Smooth muscle cell (in vitro differentiated cells): ENCODE data around the gene IL17C. TPM values are rescaled to one million over a fixed set of nuclear protein-coding genes. Genes with fewer than 3 reads are reported as not detected.

Experiments used
- DNase-seq: peaks from one replicate; lab custom pipeline; 2025; ENCODE audit not compliant: unreplicated experiment; lab: John Stamatoyannopoulos, UW
- H2AFZ ChIP-seq: fragments of 200-600 bp; sonication (generic); 2 replicates; pipeline ENCODE4 v1.6.0; 2016; ENCODE audit warnings: antibody characterized with exemption, low read depth, mild to moderate bottlenecking
- H3F3A ChIP-seq: fragments of 200-600 bp; sonication (generic); 2 replicates; pipeline ENCODE4 v1.6.0; 2017; ENCODE audit warnings: antibody characterized with exemption, low read depth
- H3K27ac ChIP-seq: fragments of 200-600 bp; sonication (generic); 2 replicates; pipeline ENCODE4 v1.5.1; 2016; ENCODE audit warnings: low read depth, mild to moderate bottlenecking
- H3K27me3 ChIP-seq: fragments of 200-600 bp; sonication (generic); 2 replicates; pipeline ENCODE4 v1.6.1; 2016; ENCODE audit warnings: low read depth, mild to moderate bottlenecking
- H3K36me3 ChIP-seq: fragments of 200-600 bp; sonication (generic); 2 replicates; pipeline ENCODE4 v1.5.1; 2016; ENCODE audit warnings: low read depth
- H3K4me1 ChIP-seq: fragments of 200-600 bp; sonication (generic); 2 replicates; pipeline ENCODE4 v1.5.1; 2016; ENCODE audit warnings: low read depth
- H3K4me2 ChIP-seq: fragments of 200-600 bp; sonication (generic); 2 replicates; pipeline ENCODE4 v1.6.0; 2016; ENCODE audit warnings: mild to moderate bottlenecking
- H3K4me3 ChIP-seq: fragments of 200-600 bp; sonication (generic); 2 replicates; pipeline ENCODE4 v1.5.1; 2016; ENCODE audit warnings: mild to moderate bottlenecking
- H3K79me2 ChIP-seq: fragments of 200-600 bp; sonication (generic); 2 replicates; pipeline ENCODE4 v1.6.0; 2016; ENCODE audit warnings: low read depth, mild to moderate bottlenecking
- H3K9ac ChIP-seq: fragments of 200-600 bp; sonication (generic); 2 replicates; pipeline ENCODE4 v1.6.0; 2016; ENCODE audit warnings: low read depth
- H3K9me3 ChIP-seq: fragments of 200-600 bp; sonication (generic); replicated peaks from 2 replicates; pipeline ENCODE4 v1.5.1; 2016; ENCODE audit warnings: low read depth
- H4K20me1 ChIP-seq: fragments of 200-600 bp; sonication (generic); 2 replicates; pipeline ENCODE4 v1.6.0; 2016; ENCODE audit warnings: low read depth
- CTCF ChIP-seq: fragments of 200-600 bp; sonication (generic); IDR thresholded peaks from 2 replicates; pipeline ENCODE4 v1.5.1; 2017; ENCODE audit warnings: borderline replicate concordance, mild to moderate bottlenecking, antibody characterized with exemption; ENCODE audit not compliant: insufficient read depth, poor library complexity, severe bottlenecking
- WGBS: methylation state at CpG from one replicate; pipeline ENCODE4 v1.1.7; 2016; ENCODE audit warnings: low lambda C conversion rate; 5-methylcytosine and 5-hydroxymethylcytosine counted together
- polyA plus RNA-seq: library from polyadenylated mRNA; unstranded; fragments of >200 nt; fragmentation: Nextera tagmentation; extraction: Ambion mirVana; gene quantifications from 2 replicates; pipeline ENCODE4 v1.2.1, GENCODE V29; 2016
- total RNA-seq: library from RNA; depleted of rRNA; stranded (reverse); fragments of >200 nt; gene quantifications from 2 replicates; pipeline ENCODE4 v1.2.3, GENCODE V29; 2014

Gene IL17C
- total and polyA plus RNA-seq, 2 experiments from 2014 or later, result not detected

GRCh38 chr16:88646345-88647034 lies 8.1 kb downstream of the IL17C start:
- no peaks in the 10 kb centered on the region for H3K79me2 ChIP-seq
- no peak overlapping the region for H3K27ac ChIP-seq
- no peak overlapping the region for H3K9ac ChIP-seq
- no peaks in the 10 kb centered on the region for H3F3A ChIP-seq
- no peak for TF ChIP-seq CTCF
- peaks cover 35% of the 10 kb centered on the region for H4K20me1 ChIP-seq
- H3K36me3 ChIP-seq, result no peaks in the 10 kb centered on the region
- H3K9me3 ChIP-seq, result no peaks in the 10 kb centered on the region
- no peak overlapping the region for H2AFZ ChIP-seq
- 95% methylated on average over 28 of the region's 28 CpGs for WGBS
- no peak overlapping the region for H3K4me3 ChIP-seq
- H3K4me1 ChIP-seq, result peaks cover 5% of the 10 kb centered on the region
- DNase-seq, result no peak
- no peak overlapping the region for H3K4me2 ChIP-seq
- no peaks in the 10 kb centered on the region for H3K27me3 ChIP-seq

GRCh38 chr16:88647178-88648070 lies 9.1 kb downstream of the IL17C start:
- Histone ChIP-seq H3K27ac (no peak overlapping the region), H3K4me2 (no peak overlapping the region), H3K4me1 (peaks cover 5% of the 10 kb centered on the region), H3F3A (no peaks in the 10 kb centered on the region), H3K36me3 (no peaks in the 10 kb centered on the region), H3K9ac (no peak overlapping the region), H3K4me3 (no peak overlapping the region), H3K79me2 (no peaks in the 10 kb centered on the region), H3K27me3 (no peaks in the 10 kb centered on the region), H3K9me3 (no peaks in the 10 kb centered on the region), H4K20me1 (peaks cover 35% of the 10 kb centered on the region), H2AFZ (no peak overlapping the region)
- WGBS, result 96% methylated on average over 13 of the region's 22 CpGs
- DNase-seq, result no peak
- TF ChIP-seq CTCF, result no peak

GRCh38 chr16:88649195-88649923 lies 11.0 kb downstream of the IL17C start:
- H3F3A ChIP-seq, result no peaks in the 10 kb centered on the region
- no peaks in the 10 kb centered on the region for H3K9me3 ChIP-seq
- no peaks in the 10 kb centered on the region for H3K36me3 ChIP-seq
- TF ChIP-seq CTCF, result no peak
- H3K4me1 ChIP-seq, result peaks cover 5% of the 10 kb centered on the region
- H4K20me1 ChIP-seq, result peaks cover 35% of the 10 kb centered on the region
- peak overlapping the region; percentile 92 for H3K4me3 ChIP-seq
- no peak overlapping the region for H3K27ac ChIP-seq
- H3K9ac ChIP-seq, result no peak overlapping the region
- no peak overlapping the region for H2AFZ ChIP-seq
- H3K27me3 ChIP-seq, result no peaks in the 10 kb centered on the region
- WGBS, result 89% methylated on average over 20 of the region's 20 CpGs
- H3K79me2 ChIP-seq, result no peaks in the 10 kb centered on the region
- DNase-seq, result no peak
- H3K4me2 ChIP-seq, result peak overlapping the region; percentile 99
